GM08714 (cell line): ENCODE results near the gene TTYH2.

Source experiments
- H3K4me3 ChIP-seq: fragments of 200-500 bp; sonication (Bioruptor generic); 2 replicates; pipeline ENCODE4 v1.5.1; 2014; ENCODE audit warnings: mild to moderate bottlenecking, low read length, inconsistent platforms
- ZNF274 ChIP-seq: IDR thresholded peaks from 2 replicates; pipeline ENCODE4 v1.6.1; 2012; ENCODE audit warnings: mild to moderate bottlenecking, low read depth, low read length

Gene TTYH2

GRCh38 chr17:74307984-74308773, 94.8 kb downstream of the TTYH2 start:
- no peak overlapping the region for H3K4me3 ChIP-seq
- TF ChIP-seq ZNF274, result no peak

- no peak for TF ChIP-seq ZNF274
Measured at GRCh38 chr17:74309902-74310301, 96.5 kb downstream of the TTYH2 start.

More at GRCh38 chr17:74309902-74310301, 96.5 kb downstream of the TTYH2 start:
- no peak overlapping the region for H3K4me3 ChIP-seq
